Measurements from ENCODE around the gene FIBCD1. TPM values are rescaled to one million over a fixed set of nuclear protein-coding genes. Genes with fewer than 3 reads are reported as not detected.
"Not testable (repeated sequence)": the region's sequence is repeated elsewhere in the genome, so short reads cannot be mapped to it uniquely, and the experiment has no call there.

The FIBCD1 gene
- polyA plus RNA-seq, 1 donor (not counting 4 experiments of a cell fraction or from before 2014, with no cell fraction given): 0.79 TPM

GRCh38 chr9:130912932-130913598 is 26.0 kb downstream of the FIBCD1 start:
- peak; percentile 66 for DNase-seq (ENCODE audit: low read depth, low spot score)
- FAIRE-seq: no peak
- Histone ChIP-seq H3K79me2 (ENCODE audit: control insufficient read depth, insufficient read depth, low read length) (no peaks in the 10 kb centered on the region), H3K27ac (ENCODE audit: control insufficient read depth, insufficient read depth, low read length) (no peak overlapping the region), H2AFZ (ENCODE audit: control insufficient read depth, low read length) (no peak overlapping the region), H4K20me1 (ENCODE audit: control insufficient read depth, extremely low read depth, insufficient read depth, low read length) (no peaks in the 10 kb centered on the region), H3K27me3 (ENCODE audit: control insufficient read depth, extremely low read depth, insufficient read depth, low read length) (peaks cover 29% of the 10 kb centered on the region), H3K9ac (ENCODE audit: control insufficient read depth, extremely low read depth, insufficient read depth, low read length) (no peak overlapping the region), H3K4me1 (ENCODE audit: control insufficient read depth, extremely low read depth, insufficient read depth, low read length) (peaks cover 11% of the 10 kb centered on the region), H3K9me1 (ENCODE audit: control insufficient read depth, extremely low read depth, insufficient read depth, low read length) (no peaks in the 10 kb centered on the region), H3K9me3 (ENCODE audit: control insufficient read depth, low read depth, low read length) (no peaks in the 10 kb centered on the region), H3K4me2 (ENCODE audit: control insufficient read depth, extremely low read depth, insufficient read depth, low read depth, low read length) (peak overlapping the region; percentile 32), H3K4me3 (ENCODE audit: control insufficient read depth in 2 of 3, extremely low read depth in 1 of 3, insufficient read depth in 2 of 3, low read depth in 1 of 3, low read length in 3 of 3) (no peak overlapping the region), H3K36me3 (ENCODE audit: control insufficient read depth in 2 of 2, extremely low read depth in 1 of 2, insufficient read depth in 2 of 2, low read length in 2 of 2) (no peaks in the 10 kb centered on the region)
- dilution Hi-C loops (cut with MboI; ENCODE audit: extremely low pct_ligation_motif_present, low sequenced_read_pairs): no loop called here
- no peak for TF ChIP-seq CTCF (optimal IDR thresholded peaks at IDR 0.05 in 1 of 3, IDR thresholded peaks at IDR 0.05 in 1 of 3, conservative IDR thresholded peaks at IDR 0.05 in 1 of 3; ENCODE audit: extremely low read depth in 1 of 3, insufficient read depth in 2 of 3, low read length in 3 of 3)
- no peak for TF ChIP-seq EZH2 (IDR thresholded peaks at IDR 0.05; ENCODE audit: low read length)

DNA sequence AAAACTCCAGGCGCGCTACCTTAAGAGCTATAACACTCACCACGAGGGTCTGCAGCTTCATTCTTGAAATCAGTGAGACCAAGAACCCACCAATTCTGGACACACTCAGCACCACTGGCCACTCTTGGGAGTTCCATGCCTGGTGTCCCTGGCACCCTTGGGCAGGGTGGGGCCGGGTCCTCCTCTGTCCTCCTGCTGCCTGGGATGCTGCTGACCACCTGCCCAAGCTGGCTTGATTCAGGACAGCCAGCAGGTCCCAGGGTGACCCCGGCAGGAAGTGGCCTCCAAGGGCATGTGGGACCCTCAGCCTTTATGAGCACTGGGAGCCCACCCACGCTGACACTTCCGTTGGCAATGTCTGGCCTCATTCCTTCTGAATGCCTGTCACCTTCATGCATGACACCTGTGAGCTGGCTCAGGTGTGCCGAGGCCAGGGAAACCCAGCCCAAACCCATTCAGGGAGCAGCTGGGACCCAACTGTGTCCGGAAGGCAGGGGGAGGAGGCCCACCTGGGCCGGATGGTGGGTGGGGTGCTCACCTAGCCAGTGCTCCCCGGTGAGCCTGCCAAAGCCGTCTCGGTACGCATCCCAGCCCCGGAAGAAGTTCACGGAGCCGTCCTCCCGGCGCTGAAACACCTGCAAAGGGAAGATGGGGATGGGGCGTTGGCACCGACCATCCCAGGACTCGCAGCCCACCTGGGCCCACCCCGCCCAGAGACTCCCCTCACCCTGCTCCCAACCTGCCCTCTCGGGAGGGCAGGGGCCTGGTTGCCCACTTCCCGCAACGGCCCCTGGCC is 27.6 kb downstream of the FIBCD1 start:
- Histone ChIP-seq H3K9me3 (ENCODE audit: control insufficient read depth, low read depth, low read length) (no peaks in the 10 kb centered on the region), H3K79me2 (ENCODE audit: control insufficient read depth, insufficient read depth, low read length) (no peaks in the 10 kb centered on the region), H2AFZ (ENCODE audit: control insufficient read depth, low read length) (no peak overlapping the region), H3K36me3 (ENCODE audit: control insufficient read depth in 2 of 2, extremely low read depth in 1 of 2, insufficient read depth in 2 of 2, low read length in 2 of 2) (no peaks in the 10 kb centered on the region), H3K9me1 (ENCODE audit: control insufficient read depth, extremely low read depth, insufficient read depth, low read length) (no peaks in the 10 kb centered on the region), H3K9ac (ENCODE audit: control insufficient read depth, extremely low read depth, insufficient read depth, low read length) (no peak overlapping the region), H3K4me2 (ENCODE audit: control insufficient read depth, extremely low read depth, insufficient read depth, low read depth, low read length) (no peak overlapping the region), H4K20me1 (ENCODE audit: control insufficient read depth, extremely low read depth, insufficient read depth, low read length) (no peaks in the 10 kb centered on the region), H3K27ac (ENCODE audit: control insufficient read depth, insufficient read depth, low read length) (no peak overlapping the region), H3K27me3 (ENCODE audit: control insufficient read depth, extremely low read depth, insufficient read depth, low read length) (peaks cover 14% of the 10 kb centered on the region), H3K4me3 (ENCODE audit: control insufficient read depth in 2 of 3, extremely low read depth in 1 of 3, insufficient read depth in 2 of 3, low read depth in 1 of 3, low read length in 3 of 3) (no peak overlapping the region), H3K4me1 (ENCODE audit: control insufficient read depth, extremely low read depth, insufficient read depth, low read length) (peaks cover 15% of the 10 kb centered on the region)
- TF ChIP-seq CTCF (optimal IDR thresholded peaks at IDR 0.05 in 1 of 3, IDR thresholded peaks at IDR 0.05 in 1 of 3, conservative IDR thresholded peaks at IDR 0.05 in 1 of 3; ENCODE audit: extremely low read depth in 1 of 3, insufficient read depth in 2 of 3, low read length in 3 of 3) (no peak), EZH2 (IDR thresholded peaks at IDR 0.05; ENCODE audit: low read length) (no peak)
- FAIRE-seq (no peak), DNase-seq (ENCODE audit: low read depth, low spot score) (no peak)
- dilution Hi-C loops (cut with MboI; ENCODE audit: extremely low pct_ligation_motif_present, low sequenced_read_pairs): no loop called here

GRCh38 chr9:130910670-130911069 is 28.4 kb downstream of the FIBCD1 start:
- not testable (repeated sequence) for FAIRE-seq

More at GRCh38 chr9:130910670-130911069, 28.4 kb downstream of the FIBCD1 start:
- peaks cover 15% of the 10 kb centered on the region for H3K4me1 ChIP-seq (ENCODE audit: control insufficient read depth, extremely low read depth, insufficient read depth, low read length)
- H3K9me3 ChIP-seq (ENCODE audit: control insufficient read depth, low read depth, low read length); H3K4me3 ChIP-seq (ENCODE audit: control insufficient read depth in 2 of 3, extremely low read depth in 1 of 3, insufficient read depth in 2 of 3, low read depth in 1 of 3, low read length in 3 of 3); H3K9ac ChIP-seq (ENCODE audit: control insufficient read depth, extremely low read depth, insufficient read depth, low read length); H3K27ac ChIP-seq (ENCODE audit: control insufficient read depth, insufficient read depth, low read length); H2AFZ ChIP-seq (ENCODE audit: control insufficient read depth, low read length); H3K9me1 ChIP-seq (ENCODE audit: control insufficient read depth, extremely low read depth, insufficient read depth, low read length); H3K36me3 ChIP-seq (ENCODE audit: control insufficient read depth in 2 of 2, extremely low read depth in 1 of 2, insufficient read depth in 2 of 2, low read length in 2 of 2); H3K79me2 ChIP-seq (ENCODE audit: control insufficient read depth, insufficient read depth, low read length); dilution Hi-C loops (cut with MboI; ENCODE audit: extremely low pct_ligation_motif_present, low sequenced_read_pairs); H4K20me1 ChIP-seq (ENCODE audit: control insufficient read depth, extremely low read depth, insufficient read depth, low read length); H3K4me2 ChIP-seq (ENCODE audit: control insufficient read depth, extremely low read depth, insufficient read depth, low read depth, low read length); DNase-seq (ENCODE audit: low read depth, low spot score); H3K27me3 ChIP-seq (ENCODE audit: control insufficient read depth, extremely low read depth, insufficient read depth, low read length): not testable (repeated sequence)

Data from keratinocyte (primary cell).